Esophagus squamous epithelium (tissue), 4 donors: Measurements from ENCODE around the gene ADISSP.

ENCODE experiments used
- POLR2A ChIP-seq, 4 donors: fragments of 450-650 bp; IDR thresholded peaks; one replicate each; pipeline ENCODE4 v1.6.1; 2017; ENCODE audit warnings: antibody characterized with exemption in 4 of 4, mild to moderate bottlenecking in 4 of 4, moderate library complexity in 3 of 4
- TF ChIP-seq, protein P1 (sequence below), 6 experiments: fragments of 450-650 bp in 4 of 6; fragments of 200-600 bp in 2 of 6; sonication (generic) in 2 of 6; IDR thresholded peaks; one replicate each; pipeline ENCODE4 v1.5.1; 2016 to 2019; ENCODE audit warnings: antibody characterized with exemption in 6 of 6, mild to moderate bottlenecking in 4 of 6, moderate library complexity in 4 of 6

DNA sequence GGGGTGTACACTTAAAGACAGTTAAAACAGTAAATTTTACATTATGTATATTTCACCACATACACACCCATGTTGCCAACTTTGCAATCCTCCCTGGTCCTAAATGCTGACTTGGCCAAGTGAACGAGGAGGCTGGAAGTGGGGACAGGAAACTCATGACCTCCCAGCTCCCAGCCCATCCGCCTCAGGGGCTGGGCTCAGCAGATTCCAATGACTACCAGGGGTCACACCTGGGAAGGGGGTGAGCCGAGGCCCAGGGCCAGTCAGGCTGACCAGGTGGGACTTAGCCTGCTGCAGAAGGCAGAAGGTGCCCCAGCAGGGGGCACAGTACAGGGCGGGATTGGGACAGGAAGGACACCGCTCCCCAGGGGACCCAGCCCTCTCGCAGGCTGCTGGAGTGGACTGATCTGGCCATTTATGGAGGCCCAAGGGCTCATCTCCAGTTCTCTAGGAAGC lies 57.5 kb downstream of the ADISSP start:
- TF ChIP-seq, protein P1, sequence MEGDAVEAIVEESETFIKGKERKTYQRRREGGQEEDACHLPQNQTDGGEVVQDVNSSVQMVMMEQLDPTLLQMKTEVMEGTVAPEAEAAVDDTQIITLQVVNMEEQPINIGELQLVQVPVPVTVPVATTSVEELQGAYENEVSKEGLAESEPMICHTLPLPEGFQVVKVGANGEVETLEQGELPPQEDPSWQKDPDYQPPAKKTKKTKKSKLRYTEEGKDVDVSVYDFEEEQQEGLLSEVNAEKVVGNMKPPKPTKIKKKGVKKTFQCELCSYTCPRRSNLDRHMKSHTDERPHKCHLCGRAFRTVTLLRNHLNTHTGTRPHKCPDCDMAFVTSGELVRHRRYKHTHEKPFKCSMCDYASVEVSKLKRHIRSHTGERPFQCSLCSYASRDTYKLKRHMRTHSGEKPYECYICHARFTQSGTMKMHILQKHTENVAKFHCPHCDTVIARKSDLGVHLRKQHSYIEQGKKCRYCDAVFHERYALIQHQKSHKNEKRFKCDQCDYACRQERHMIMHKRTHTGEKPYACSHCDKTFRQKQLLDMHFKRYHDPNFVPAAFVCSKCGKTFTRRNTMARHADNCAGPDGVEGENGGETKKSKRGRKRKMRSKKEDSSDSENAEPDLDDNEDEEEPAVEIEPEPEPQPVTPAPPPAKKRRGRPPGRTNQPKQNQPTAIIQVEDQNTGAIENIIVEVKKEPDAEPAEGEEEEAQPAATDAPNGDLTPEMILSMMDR (IDR thresholded peaks at IDR 0.05): no peak
- no peak for TF ChIP-seq POLR2A (IDR thresholded peaks at IDR 0.05)
